Endothelial cell of umbilical vein (primary cell): Measurements from ENCODE around the gene RPGRIP1L. TPM values are rescaled to one million over a fixed set of nuclear protein-coding genes. Genes with fewer than 3 reads are reported as not detected.

Experiments
- BruUV-seq: library from RNA; stranded (reverse); fragments of 400-500 nt; replicated peaks from 2 replicates; lab custom pipeline; 2021; lab: Mats Ljungman, UMichigan
- CTCF ChIA-PET: fragments of 300-600, 350-600 bp; sonication (Branson Sonifier 250); formaldehyde crosslinking; loops from one replicate; lab custom pipeline; 2021; ENCODE audit warnings: antibody characterized with exemption, inconsistent platforms; lab: Charles Lee
- POLR2A ChIA-PET: fragments of 300-600, 350-600 bp; sonication (Branson Sonifier 250); formaldehyde crosslinking; loops from one replicate; lab custom pipeline; 2021; ENCODE audit warnings: antibody characterized with exemption, inconsistent platforms; lab: Charles Lee
- DNase-seq: peaks from one replicate; pipeline ENCODE4 v3.0.0-alpha.2; 2011; ENCODE audit warnings: low read depth, low spot score
- FAIRE-seq: peaks from 2 replicates; lab custom pipeline; 2011; peaks lifted over from hg19 to GRCh38; lab: Jason Lieb, UNC
- H2AFZ ChIP-seq: 2 replicates; pipeline ENCODE4 v1.6.0; 2012; ENCODE audit warnings: low read depth, low read length, control low read depth, inconsistent platforms
- H3K27ac ChIP-seq: 2 replicates; pipeline ENCODE4 v1.5.1; 2011; ENCODE audit warnings: low read depth, mild to moderate bottlenecking, control low read depth, low read length, moderate library complexity; ENCODE audit not compliant: insufficient read depth
- H3K27me3 ChIP-seq, 2 experiments: 2 replicates each; pipeline versions ENCODE4 v1.6.0 to v1.6.1; 2011; ENCODE audit warnings: low read length in 2 of 2, mixed read lengths in 1 of 2; ENCODE audit not compliant: control insufficient read depth in 2 of 2, insufficient read depth in 2 of 2
- H3K36me3 ChIP-seq, 2 experiments: 2 replicates in 1 of 2; 3 replicates in 1 of 2; pipeline ENCODE4 v1.5.1; 2011; ENCODE audit warnings: low read length in 2 of 2, mild to moderate bottlenecking in 1 of 2, moderate library complexity in 1 of 2; ENCODE audit not compliant: control insufficient read depth in 2 of 2, insufficient read depth in 2 of 2; ENCODE audit errors: extremely low read depth in 1 of 2
- H3K4me1 ChIP-seq: 3 replicates; pipeline ENCODE4 v1.5.1; 2011; ENCODE audit warnings: mild to moderate bottlenecking, low read length; ENCODE audit not compliant: control insufficient read depth, insufficient read depth; ENCODE audit errors: extremely low read depth
- H3K4me2 ChIP-seq: 2 replicates; pipeline ENCODE4 v1.6.1; 2011; ENCODE audit warnings: low read length, control low read depth, mixed read lengths; ENCODE audit not compliant: insufficient read depth
- H3K4me3 ChIP-seq, 3 experiments: fragments of 200-600 bp in 1 of 3; sonication (generic), shearing (Covaris generic) in 1 of 3; replicated peaks in 1 of 3; 2 replicates each; pipeline ENCODE4 v1.5.1; 2011 to 2016; ENCODE audit warnings: control low read depth in 3 of 3, low read length in 3 of 3, mild to moderate bottlenecking in 2 of 3, inconsistent platforms in 1 of 3, low read depth in 1 of 3, moderate library complexity in 1 of 3; ENCODE audit not compliant: insufficient read depth in 1 of 3
- H3K79me2 ChIP-seq: 2 replicates; pipeline ENCODE4 v1.6.0; 2012; ENCODE audit warnings: low read length, inconsistent platforms; ENCODE audit not compliant: control insufficient read depth, insufficient read depth
- H3K9ac ChIP-seq: replicated peaks from 2 replicates; pipeline ENCODE3; 2011; ENCODE audit warnings: low read length, control low read depth; ENCODE audit not compliant: insufficient read depth; ENCODE audit errors: extremely low read depth
- H3K9me1 ChIP-seq: replicated peaks from 3 replicates; pipeline ENCODE4 v1.6.0; 2011; ENCODE audit warnings: mild to moderate bottlenecking, low read length; ENCODE audit not compliant: control insufficient read depth, insufficient read depth; ENCODE audit errors: extremely low read depth
- H3K9me3 ChIP-seq: replicated peaks from 2 replicates; pipeline ENCODE4 v1.5.1; 2012; ENCODE audit warnings: low read length, inconsistent platforms; ENCODE audit not compliant: control insufficient read depth, insufficient read depth
- H4K20me1 ChIP-seq: replicated peaks from 2 replicates; pipeline ENCODE3; 2011; ENCODE audit warnings: mild to moderate bottlenecking, low read length; ENCODE audit not compliant: control insufficient read depth, insufficient read depth; ENCODE audit errors: extremely low read depth
- EZH2 ChIP-seq: IDR thresholded peaks from 2 replicates; pipeline ENCODE4 v1.6.1; 2012; ENCODE audit warnings: borderline replicate concordance, low read depth, mild to moderate bottlenecking, moderate library complexity, low read length, inconsistent platforms; ENCODE audit not compliant: severe bottlenecking
- FOS ChIP-seq: IDR thresholded peaks from 2 replicates; pipeline ENCODE4 v1.6.1; 2011; ENCODE audit warnings: mild to moderate bottlenecking, low read length, moderate library complexity, borderline replicate concordance; ENCODE audit not compliant: insufficient read depth
- GATA2 ChIP-seq: IDR thresholded peaks from 2 replicates; pipeline ENCODE4 v1.7.0; 2011; ENCODE audit warnings: low read depth, mild to moderate bottlenecking, moderate library complexity, mixed read lengths, low read length; ENCODE audit not compliant: insufficient read length, insufficient read depth
- JUN ChIP-seq: IDR thresholded peaks from 2 replicates; pipeline ENCODE4 v1.6.1; 2011; ENCODE audit warnings: borderline replicate concordance, low read depth; ENCODE audit not compliant: insufficient read length, insufficient read depth
- MYC ChIP-seq: IDR thresholded peaks from one replicate; pipeline ENCODE4 v1.6.1; 2011; ENCODE audit warnings: mild to moderate bottlenecking, low read depth, low read length
- POLR2A ChIP-seq: IDR thresholded peaks from 2 replicates; pipeline ENCODE4 v1.6.1; 2012; ENCODE audit warnings: low read depth, mild to moderate bottlenecking, control low read depth, low read length
- POLR2AphosphoS5 ChIP-seq: IDR thresholded peaks from 2 replicates; pipeline ENCODE4 v1.6.1; 2012; ENCODE audit warnings: low read depth, mild to moderate bottlenecking, control low read depth, low read length, moderate library complexity; ENCODE audit not compliant: insufficient read depth
- dilution Hi-C: fragments of 300-500 bp; cut with MboI; formaldehyde crosslinking; loops from one replicate; pipeline ENCODE4 v1.15.0; 2019; ENCODE audit warnings: low sequenced_read_pairs; ENCODE audit not compliant: extremely low pct_ligation_motif_present
- intact Hi-C: fragments of 100-400 bp; cut with micrococcal nuclease; formaldehyde crosslinking; loops from one replicate; pipeline ENCODE4 v1.10.0; 2022
- polyA plus RNA-seq, 4 experiments: library from polyadenylated mRNA; depleted of rRNA in 3 of 4; stranded (reverse) in 3 of 4; unstranded in 1 of 4; fragments of >200 nt; gene quantifications; 2 replicates each; pipeline versions ENCODE4 v1.2.1 to v1.2.3, GENCODE V29; 2011 to 2012; ENCODE audit warnings: missing spikeins in 1 of 4
- total RNA-seq: library from RNA; stranded (reverse); gene quantifications from 2 replicates; pipeline ENCODE4 v1.2.3, GENCODE V29; 2021
- TF ChIP-seq, protein P1 (sequence below): IDR thresholded peaks from 2 replicates; pipeline ENCODE4 v1.6.1; 2011; ENCODE audit not compliant: insufficient read depth, insufficient read length
- TF ChIP-seq, protein P2 (sequence below), 2 donors: IDR thresholded peaks; 1 replicate in 1 of 2; 2 replicates in 1 of 2; pipeline ENCODE4 v1.5.1; 2011; ENCODE audit warnings: low read length in 2 of 2, mild to moderate bottlenecking in 2 of 2, moderate library complexity in 2 of 2, control low read depth in 1 of 2, inconsistent platforms in 1 of 2, low read depth in 1 of 2; ENCODE audit not compliant: insufficient read depth in 1 of 2; ENCODE audit errors: extremely low read depth in 1 of 2

RPGRIP1L gene
- total and polyA plus RNA-seq, 2 donors (not counting 3 experiments of a cell fraction or from before 2014, with no cell fraction given), result 3.2 to 13.2 TPM

DNA sequence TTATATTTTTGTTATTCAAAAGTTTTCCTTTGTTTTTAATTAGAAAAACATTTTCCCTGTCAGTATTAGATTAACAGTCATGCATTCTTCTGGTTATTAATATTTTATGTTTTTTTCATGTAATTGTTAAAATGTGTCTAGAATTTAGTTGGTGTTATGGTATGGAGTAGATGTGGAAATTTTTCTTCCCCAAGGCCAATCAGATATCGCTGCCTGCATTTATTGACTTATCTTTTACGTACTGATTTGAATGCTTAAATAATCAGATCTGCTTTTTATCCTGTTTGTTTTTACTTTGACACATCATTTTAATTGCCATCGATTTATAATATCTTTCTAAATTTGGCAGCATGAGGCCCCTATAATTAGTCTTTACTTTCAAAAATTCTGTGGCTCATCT is 13.9 kb upstream of the RPGRIP1L start:
- ChIA-PET POLR2A (no interaction called here), CTCF (no interaction called here)
- Histone ChIP-seq H3K9me3 (no peaks in the 10 kb centered on the region), H3K36me3 (no peaks in the 10 kb centered on the region), H3K4me3 (no peak overlapping the region), H3K27me3 (no peaks in the 10 kb centered on the region), H4K20me1 (peaks cover 3% of the 10 kb centered on the region), H3K4me2 (no peak overlapping the region), H3K79me2 (peaks cover 30% of the 10 kb centered on the region), H3K4me1 (no peaks in the 10 kb centered on the region), H3K27ac (no peak overlapping the region), H3K9ac (no peak overlapping the region), H2AFZ (no peak overlapping the region), H3K9me1 (no peaks in the 10 kb centered on the region)
- BruUV-seq, result no TSS peak
- intact Hi-C loops, result no loop called here
- no peak for FAIRE-seq
- no peak for DNase-seq
- dilution Hi-C loops, result no loop called here
- TF ChIP-seq MYC, result no peak
- TF ChIP-seq GATA2, result no peak
- no peak for TF ChIP-seq POLR2AphosphoS5
- no peak for TF ChIP-seq EZH2
- TF ChIP-seq, protein P1, sequence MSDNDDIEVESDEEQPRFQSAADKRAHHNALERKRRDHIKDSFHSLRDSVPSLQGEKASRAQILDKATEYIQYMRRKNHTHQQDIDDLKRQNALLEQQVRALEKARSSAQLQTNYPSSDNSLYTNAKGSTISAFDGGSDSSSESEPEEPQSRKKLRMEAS, result no peak
- TF ChIP-seq FOS, result no peak
- TF ChIP-seq JUN, result no peak
- no peak for TF ChIP-seq POLR2A
- TF ChIP-seq, protein P2, sequence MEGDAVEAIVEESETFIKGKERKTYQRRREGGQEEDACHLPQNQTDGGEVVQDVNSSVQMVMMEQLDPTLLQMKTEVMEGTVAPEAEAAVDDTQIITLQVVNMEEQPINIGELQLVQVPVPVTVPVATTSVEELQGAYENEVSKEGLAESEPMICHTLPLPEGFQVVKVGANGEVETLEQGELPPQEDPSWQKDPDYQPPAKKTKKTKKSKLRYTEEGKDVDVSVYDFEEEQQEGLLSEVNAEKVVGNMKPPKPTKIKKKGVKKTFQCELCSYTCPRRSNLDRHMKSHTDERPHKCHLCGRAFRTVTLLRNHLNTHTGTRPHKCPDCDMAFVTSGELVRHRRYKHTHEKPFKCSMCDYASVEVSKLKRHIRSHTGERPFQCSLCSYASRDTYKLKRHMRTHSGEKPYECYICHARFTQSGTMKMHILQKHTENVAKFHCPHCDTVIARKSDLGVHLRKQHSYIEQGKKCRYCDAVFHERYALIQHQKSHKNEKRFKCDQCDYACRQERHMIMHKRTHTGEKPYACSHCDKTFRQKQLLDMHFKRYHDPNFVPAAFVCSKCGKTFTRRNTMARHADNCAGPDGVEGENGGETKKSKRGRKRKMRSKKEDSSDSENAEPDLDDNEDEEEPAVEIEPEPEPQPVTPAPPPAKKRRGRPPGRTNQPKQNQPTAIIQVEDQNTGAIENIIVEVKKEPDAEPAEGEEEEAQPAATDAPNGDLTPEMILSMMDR (IDR thresholded peaks at IDR 0.05; ENCODE audit: extremely low read depth in 1 of 2, insufficient read depth in 1 of 2, low read depth in 1 of 2, low read length in 2 of 2), result no peak
